HG03280 (cell line): ENCODE measurements around the gene MESP1.
"Not testable (repeated sequence)": the region's sequence is repeated elsewhere in the genome, so short reads cannot be mapped to it uniquely, and the experiment has no call there.

ENCODE experiments used
- ATAC-seq: cut with Tn5 transposase; IDR thresholded peaks from one replicate; pipeline ENCODE4 v1.9.1; 2021; ENCODE audit warnings: mild to moderate bottlenecking, moderate library complexity; ENCODE audit not compliant: unreplicated experiment

The MESP1 gene

DNA sequence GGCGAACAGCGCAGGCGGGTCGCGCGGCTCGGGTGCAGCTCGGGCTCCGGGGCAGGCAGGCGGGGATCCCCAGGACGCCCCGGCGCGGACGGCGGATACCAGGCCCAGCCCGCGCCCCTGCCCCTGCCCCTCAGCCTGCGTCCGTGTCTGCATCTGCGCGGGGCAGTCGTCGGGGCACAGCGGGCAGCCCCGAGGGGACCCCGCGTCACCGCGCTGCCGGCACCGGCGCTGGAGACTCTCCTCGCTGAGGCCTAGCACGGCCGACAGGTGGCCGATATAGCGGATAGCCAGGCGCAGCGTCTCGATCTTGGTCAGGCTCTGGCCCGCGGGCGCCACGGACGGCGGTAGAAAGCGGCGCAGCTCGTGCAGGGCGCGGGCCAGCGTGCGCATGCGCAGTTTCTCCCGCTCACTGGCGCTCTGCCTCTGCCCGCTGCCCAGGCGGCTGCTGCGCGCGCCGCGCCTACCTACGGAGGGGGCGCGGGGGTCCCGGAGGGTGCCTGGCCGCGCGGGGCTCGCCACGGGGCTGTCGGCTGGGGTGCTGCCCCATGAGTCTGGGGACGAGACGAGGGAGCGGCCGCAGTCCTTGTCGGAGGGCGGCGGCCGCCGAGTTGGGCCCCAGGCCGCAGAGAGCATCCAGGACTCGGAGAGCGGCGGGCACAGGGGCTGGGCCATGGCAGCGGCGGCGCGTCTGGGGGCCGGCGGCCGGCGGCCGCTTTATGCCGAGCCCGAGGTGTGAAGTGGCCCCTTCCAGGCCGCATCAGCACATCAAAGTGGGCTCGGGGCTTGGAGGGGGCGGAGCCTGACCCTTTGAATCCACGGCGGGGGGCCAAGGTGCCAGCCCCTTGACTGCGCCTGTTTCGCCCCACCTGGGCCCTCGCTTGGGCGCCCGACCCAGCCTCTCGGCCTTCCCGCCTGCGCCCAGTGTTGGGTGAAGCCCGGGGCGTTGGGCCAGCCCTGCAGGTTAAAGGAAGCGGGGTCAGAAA lies at the start of gene MESP1:
Gene MESP1 (minus strand): TSS at position 690 of the 983 bp plus-strand sequence. CDS start 18 bp downstream, at position 672.
- peak; percentile 97 for ATAC-seq

DNA sequence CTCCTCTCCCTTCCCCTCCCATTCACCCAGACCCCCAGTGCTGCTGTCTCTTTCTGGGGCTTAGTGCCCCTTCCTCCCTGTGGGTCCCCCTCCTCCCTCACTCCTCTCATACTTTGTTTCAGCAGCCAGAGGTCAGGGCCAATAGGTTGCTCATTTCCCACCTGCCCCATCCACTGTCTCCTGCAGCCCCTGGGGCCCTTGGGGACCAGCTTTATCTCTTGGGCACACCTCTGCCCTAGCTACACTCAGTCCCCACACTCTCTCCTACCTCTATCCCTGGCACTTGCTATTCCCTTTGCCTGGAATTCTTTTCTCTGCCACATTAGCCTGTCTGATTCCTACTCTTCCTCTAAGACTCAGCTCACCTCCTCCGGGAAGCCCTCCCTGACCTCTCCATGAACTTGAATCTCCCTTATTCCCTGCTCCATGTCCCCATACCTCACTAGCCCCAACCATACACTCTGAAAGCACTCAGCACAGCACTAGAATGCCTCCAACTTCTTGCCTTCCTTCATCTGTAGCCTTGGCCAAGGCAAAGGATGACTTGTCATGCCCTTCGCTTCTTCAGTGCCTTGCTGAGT lies 49.0 kb upstream of the MESP1 start:
- no peak for ATAC-seq

GRCh38 chr15:89799011-89799911 lies 48.2 kb upstream of the MESP1 start:
- no peak for ATAC-seq

DNA sequence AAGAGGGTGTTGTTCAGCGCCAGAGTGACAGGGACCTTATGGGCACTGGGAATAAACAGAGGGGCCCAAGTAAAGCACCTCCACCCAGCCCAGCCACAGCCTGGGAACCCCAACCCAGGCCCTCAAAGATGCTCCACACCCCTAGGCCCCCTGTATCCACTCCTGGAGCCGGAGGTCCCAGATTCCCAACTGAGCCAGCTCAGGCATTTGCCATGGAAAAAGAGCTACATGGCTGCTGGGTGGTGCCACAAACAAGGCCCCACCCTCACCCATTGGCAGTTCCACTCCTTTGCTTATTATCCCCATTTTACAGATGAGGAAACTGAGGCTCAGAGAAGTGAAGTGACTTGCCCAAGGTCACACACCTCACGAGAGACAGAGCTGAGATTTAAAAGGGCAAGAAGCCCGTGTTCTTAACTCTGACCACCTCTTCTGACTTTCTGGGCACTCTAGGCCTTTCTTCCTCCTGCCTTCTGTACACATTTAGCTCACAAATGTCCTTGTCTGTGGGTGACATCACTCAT lies 46.7 kb upstream of the MESP1 start:
- no peak for ATAC-seq

DNA sequence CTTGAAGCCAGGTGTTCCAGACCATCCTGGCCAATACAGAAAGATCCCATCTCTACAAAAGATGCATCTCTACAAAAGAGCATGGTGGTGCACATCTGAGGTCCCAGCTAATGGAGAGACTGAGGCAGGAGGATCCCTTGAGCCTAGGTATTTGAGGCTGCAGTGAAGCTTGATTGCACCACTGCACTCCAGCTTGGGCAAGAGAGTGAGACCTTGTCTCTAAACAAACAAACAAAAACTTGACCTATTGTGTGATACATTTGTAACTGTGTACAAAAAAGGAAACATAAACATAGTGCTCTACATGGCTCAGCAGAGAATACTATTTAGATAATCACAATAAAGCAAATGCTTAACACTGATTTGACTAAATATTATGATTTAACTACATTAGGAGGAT lies 44.9 kb upstream of the MESP1 start:
- no peak for ATAC-seq

DNA sequence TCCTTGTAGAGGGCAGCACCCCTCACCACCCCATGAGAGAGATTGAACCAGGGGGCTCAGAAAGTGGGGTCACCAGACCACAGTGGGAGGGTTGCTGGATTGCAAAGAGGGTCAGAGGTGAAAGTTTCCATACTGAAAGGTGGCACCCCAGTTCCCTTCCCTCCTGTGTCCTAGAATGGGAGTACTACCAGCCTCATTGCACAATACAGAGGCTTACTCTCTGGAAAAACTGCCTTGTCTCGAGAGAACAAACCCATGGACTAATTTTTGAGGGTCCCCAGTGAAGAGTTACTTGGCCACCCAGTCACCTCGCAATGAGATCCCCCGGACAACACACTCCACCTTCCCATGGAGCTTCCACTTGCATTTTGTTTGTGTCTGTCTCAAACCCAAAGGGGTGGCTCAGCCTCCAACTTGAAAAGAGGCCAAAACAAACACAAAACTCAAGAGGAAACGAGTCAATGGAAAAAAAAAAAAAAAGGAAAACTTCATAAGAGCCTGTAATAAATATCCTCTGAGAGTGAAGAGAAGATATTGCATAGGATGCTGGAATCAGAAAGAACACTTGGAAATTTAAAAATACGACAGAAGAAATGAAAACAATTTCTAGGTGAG lies 43.7 kb upstream of the MESP1 start:
- no peak for ATAC-seq

GRCh38 chr15:89792106-89792805 lies 41.2 kb upstream of the MESP1 start:
- ATAC-seq, result no peak

DNA sequence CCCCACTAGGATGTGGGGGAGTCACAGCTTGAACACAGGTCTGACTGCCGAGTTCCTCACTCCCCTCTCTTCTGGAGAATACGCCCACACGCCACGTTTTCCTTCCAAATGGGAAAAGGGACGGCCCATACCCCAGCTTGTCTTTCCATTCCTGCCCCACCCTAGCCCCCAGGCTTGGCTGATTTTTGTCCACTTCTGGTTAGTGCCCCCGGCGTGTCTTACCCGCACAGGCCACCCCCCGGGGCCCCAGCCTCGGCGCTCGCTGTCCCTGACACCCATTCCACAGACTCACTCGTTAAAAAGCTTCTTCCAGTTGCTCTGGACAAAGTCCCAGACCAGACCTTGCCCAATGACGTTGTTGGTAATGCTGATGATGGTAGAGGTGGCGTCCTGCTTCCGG lies 39.6 kb upstream of the MESP1 start:
- no peak for ATAC-seq

DNA sequence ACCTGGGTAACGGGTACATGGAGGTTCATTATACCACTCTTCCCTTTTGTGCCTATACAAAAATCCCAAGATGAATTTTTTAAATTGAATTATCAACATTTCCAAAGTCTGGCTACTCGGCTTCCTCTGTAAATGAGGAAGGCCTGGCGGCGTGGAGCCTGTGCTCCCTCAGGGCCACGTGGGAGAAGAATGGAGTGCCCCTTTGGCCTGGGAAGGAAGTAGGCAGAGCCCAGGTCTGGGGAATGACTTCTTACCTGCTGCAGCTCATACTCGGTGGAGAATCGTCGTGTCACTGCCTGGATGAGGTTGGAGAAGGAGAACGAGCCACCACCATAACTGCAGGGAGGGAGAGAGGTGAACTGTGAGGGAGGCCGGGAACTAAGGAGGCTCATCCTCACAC lies 39.2 kb upstream of the MESP1 start:
- no peak for ATAC-seq

DNA sequence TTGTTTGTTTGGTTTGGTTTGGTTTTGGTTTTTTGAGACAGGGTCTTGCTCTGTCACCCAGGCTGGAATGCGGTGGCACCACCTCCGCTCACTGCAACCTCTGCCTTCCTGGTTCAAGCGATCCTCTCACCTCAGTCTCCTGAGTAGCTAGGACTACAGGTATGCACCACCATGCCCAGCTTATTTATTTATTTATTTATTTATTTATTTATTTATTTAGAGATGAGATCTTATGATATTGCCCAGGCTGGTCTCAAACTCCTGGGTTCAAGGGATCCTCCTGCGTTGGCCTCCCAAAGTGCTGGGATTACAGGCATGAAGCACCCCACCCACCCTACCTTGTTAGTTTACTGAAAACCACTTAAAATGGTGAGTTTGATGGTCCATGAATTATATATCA lies 37.5 kb upstream of the MESP1 start:
- ATAC-seq, result not testable (repeated sequence)

DNA sequence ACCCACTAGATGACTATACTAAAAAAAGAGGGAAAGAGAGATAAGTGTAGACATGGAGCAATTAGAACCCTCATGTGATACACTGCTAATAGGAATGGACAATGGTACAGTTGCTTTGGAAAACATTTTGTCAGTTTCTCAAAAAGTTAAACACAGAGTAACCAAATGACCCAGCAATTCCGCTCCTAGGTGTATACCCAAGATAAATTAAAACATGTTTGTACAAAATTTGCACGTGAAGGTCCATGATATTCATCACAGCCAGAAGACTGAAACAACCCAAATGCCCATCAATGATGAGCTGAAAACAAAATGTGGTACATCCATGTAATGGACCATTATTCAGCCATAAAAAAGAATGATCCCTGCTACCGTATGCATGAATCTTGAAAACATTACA lies 36.9 kb upstream of the MESP1 start:
- no peak for ATAC-seq

DNA sequence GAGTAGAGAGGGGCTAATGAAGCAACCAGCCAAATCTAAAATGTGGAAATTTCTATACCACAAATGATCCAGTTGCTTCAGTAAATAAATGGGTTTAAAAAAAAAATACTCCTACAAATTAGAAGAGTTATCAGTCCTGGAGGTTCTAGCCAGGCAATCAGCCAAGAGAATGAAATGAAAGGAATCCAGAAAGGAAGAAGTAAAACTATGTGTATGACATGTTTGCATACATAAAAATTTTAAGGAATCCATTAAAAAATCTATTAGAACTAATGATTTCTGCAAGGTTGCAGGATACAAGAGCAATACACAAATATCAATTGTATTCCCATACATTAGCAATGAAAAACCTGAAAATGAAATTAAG lies 34.7 kb upstream of the MESP1 start:
- no peak for ATAC-seq

- no peak for ATAC-seq
Measured at GRCh38 chr15:89785064-89785773, 34.2 kb upstream of the MESP1 start.

- ATAC-seq, result no peak
Measured at GRCh38 chr15:89784686-89784960, 33.6 kb upstream of the MESP1 start.

DNA sequence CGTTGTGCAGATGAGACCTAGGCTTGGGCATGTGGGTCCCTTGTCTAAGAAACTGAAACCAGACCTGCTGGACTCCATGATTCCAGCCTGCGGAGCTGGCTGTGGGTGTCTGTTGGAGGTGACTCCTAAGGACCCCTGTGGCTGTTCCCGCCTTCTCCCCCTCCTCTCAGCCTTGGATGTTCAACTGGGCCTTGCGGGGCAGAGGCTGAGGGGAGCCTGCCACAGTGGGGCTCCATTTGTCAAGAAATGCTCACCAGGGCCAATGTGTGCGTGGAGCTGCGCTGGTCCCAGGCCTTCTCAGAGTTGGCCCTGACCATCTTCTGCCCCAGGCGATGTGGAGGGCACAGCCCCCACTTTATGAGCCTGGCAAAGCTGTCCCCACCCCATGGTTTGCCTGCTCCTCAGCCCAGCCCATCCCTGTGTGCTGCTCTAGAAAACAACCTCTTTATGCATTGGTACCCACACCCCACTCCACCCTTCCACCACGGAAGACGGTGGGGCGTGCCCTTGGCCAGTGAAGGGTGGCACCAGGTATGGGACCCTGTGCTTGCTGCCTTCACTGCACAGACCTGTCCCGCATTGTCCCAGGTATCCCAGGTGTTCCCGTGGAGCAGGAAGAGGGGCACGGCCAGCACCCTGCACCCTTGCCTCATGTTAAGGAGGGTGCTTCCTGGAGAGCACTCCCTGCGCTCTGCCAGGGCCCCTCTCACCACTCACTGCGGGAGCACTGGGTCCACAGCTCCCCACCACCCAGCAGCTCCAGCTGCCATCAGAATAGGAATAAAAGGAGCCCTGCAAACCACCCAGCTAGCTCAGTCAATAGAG lies 33.0 kb upstream of the MESP1 start:
- no peak for ATAC-seq

- no peak for ATAC-seq
Measured at GRCh38 chr15:89783111-89783860, 32.2 kb upstream of the MESP1 start.

DNA sequence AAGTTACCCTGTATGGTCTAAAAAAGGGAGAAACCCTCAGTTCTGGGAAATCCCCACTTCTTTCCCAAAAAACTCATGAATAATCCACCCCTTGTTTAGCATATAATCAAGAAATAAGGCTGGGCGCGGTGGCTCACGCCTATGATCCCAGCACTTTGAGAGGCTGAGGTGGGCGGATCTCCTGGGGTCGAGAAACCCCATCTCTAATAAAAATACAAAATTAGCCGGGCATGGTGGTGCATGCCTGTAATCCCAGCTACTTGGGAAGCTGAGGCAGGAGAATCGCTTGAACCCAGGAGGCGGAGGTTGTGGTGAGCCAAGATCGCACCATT lies 31.5 kb upstream of the MESP1 start:
- ATAC-seq, result not testable (repeated sequence)
